Fibroblast of lung (primary cell): ENCODE results near the gene PER1. TPM values are rescaled to one million over a fixed set of nuclear protein-coding genes. Genes with fewer than 3 reads are reported as not detected.
"Not testable (repeated sequence)": the region's sequence is repeated elsewhere in the genome, so short reads cannot be mapped to it uniquely, and the experiment has no call there.

ENCODE experiments used
- DNase-seq, 2 donors: peaks; one replicate each; pipeline versions ENCODE4 v3.0.0 to v3.0.0-alpha.2; 2010; ENCODE audit warnings: low read depth in 2 of 2
- H2AFZ ChIP-seq: 2 replicates; pipeline ENCODE4 v1.5.1; 2012; ENCODE audit warnings: low read length, control low read depth, inconsistent platforms
- H3K27ac ChIP-seq: 2 replicates; pipeline ENCODE4 v1.5.1; 2011; ENCODE audit warnings: low read length, control low read depth; ENCODE audit not compliant: insufficient read depth
- H3K27me3 ChIP-seq: 2 replicates; pipeline ENCODE4 v1.5.1; 2011; ENCODE audit warnings: mild to moderate bottlenecking, low read length; ENCODE audit not compliant: control insufficient read depth, insufficient read depth
- H3K36me3 ChIP-seq: 2 replicates; pipeline ENCODE4 v1.5.1; 2011; ENCODE audit warnings: low read length; ENCODE audit not compliant: control insufficient read depth, insufficient read depth
- H3K4me1 ChIP-seq: 2 replicates; pipeline ENCODE4 v1.5.1; 2011; ENCODE audit warnings: low read length; ENCODE audit not compliant: control insufficient read depth, insufficient read depth; ENCODE audit errors: extremely low read depth
- H3K4me2 ChIP-seq: 2 replicates; pipeline ENCODE4 v1.5.1; 2011; ENCODE audit warnings: low read length, control low read depth; ENCODE audit not compliant: insufficient read depth; ENCODE audit errors: extremely low read depth
- H3K4me3 ChIP-seq, 4 experiments: fragments of 200-600 bp in 1 of 4; sonication (generic) in 1 of 4; replicated peaks in 1 of 4; 2 replicates each; pipeline ENCODE4 v1.5.1; 2011 to 2016; ENCODE audit warnings: low read length in 4 of 4, low read depth in 3 of 4, mild to moderate bottlenecking in 3 of 4, control low read depth in 2 of 4, inconsistent platforms in 1 of 4, mixed read lengths in 1 of 4; ENCODE audit not compliant: insufficient read depth in 1 of 4; ENCODE audit errors: control extremely low read depth in 1 of 4
- H3K79me2 ChIP-seq: 2 replicates; pipeline ENCODE4 v1.5.1; 2012; ENCODE audit warnings: mild to moderate bottlenecking, low read length, inconsistent platforms; ENCODE audit not compliant: control insufficient read depth, insufficient read depth
- H3K9ac ChIP-seq: 2 replicates; pipeline ENCODE4 v1.5.1; 2011; ENCODE audit warnings: mild to moderate bottlenecking, low read length, control low read depth; ENCODE audit not compliant: insufficient read depth
- H3K9me3 ChIP-seq: 2 replicates; pipeline ENCODE4 v1.5.1; 2012; ENCODE audit warnings: low read depth, low read length; ENCODE audit not compliant: control insufficient read depth, insufficient read depth
- H4K20me1 ChIP-seq: 2 replicates; pipeline ENCODE4 v1.5.1; 2011; ENCODE audit warnings: low read length; ENCODE audit not compliant: control insufficient read depth, insufficient read depth; ENCODE audit errors: extremely low read depth
- EZH2 ChIP-seq: IDR thresholded peaks from 2 replicates; pipeline ENCODE4 v1.5.1; 2012; ENCODE audit warnings: low read length, control low read depth, mild to moderate bottlenecking; ENCODE audit errors: missing control alignments
- polyA plus RNA-seq, 2 donors: library from polyadenylated mRNA; depleted of rRNA in 1 of 2; stranded (reverse) in 1 of 2; unstranded in 1 of 2; fragments of >200 nt; gene quantifications; 2 replicates each; pipeline ENCODE4 v1.2.1, GENCODE V29; 2011 to 2012; ENCODE audit warnings: missing spikeins in 1 of 2
- total RNA-seq: library from RNA; depleted of rRNA; stranded (reverse); fragments of >200 nt; gene quantifications from 2 replicates; pipeline ENCODE4 v1.2.1, GENCODE V29; 2014
- TF ChIP-seq, protein P1 (sequence below), 2 donors: IDR thresholded peaks in 1 of 2; conservative IDR thresholded peaks in 1 of 2; 1 replicate in 1 of 2; 2 replicates in 1 of 2; pipeline ENCODE4 v1.5.1; 2011 to 2012; ENCODE audit warnings: low read length in 2 of 2, control low read depth in 1 of 2, inconsistent platforms in 1 of 2, low read depth in 1 of 2, mild to moderate bottlenecking in 1 of 2

The PER1 gene
- total and polyA plus RNA-seq, 2 donors (not counting 1 experiment from before 2014, with no cell fraction given), result 2.5 to 6.9 TPM

DNA sequence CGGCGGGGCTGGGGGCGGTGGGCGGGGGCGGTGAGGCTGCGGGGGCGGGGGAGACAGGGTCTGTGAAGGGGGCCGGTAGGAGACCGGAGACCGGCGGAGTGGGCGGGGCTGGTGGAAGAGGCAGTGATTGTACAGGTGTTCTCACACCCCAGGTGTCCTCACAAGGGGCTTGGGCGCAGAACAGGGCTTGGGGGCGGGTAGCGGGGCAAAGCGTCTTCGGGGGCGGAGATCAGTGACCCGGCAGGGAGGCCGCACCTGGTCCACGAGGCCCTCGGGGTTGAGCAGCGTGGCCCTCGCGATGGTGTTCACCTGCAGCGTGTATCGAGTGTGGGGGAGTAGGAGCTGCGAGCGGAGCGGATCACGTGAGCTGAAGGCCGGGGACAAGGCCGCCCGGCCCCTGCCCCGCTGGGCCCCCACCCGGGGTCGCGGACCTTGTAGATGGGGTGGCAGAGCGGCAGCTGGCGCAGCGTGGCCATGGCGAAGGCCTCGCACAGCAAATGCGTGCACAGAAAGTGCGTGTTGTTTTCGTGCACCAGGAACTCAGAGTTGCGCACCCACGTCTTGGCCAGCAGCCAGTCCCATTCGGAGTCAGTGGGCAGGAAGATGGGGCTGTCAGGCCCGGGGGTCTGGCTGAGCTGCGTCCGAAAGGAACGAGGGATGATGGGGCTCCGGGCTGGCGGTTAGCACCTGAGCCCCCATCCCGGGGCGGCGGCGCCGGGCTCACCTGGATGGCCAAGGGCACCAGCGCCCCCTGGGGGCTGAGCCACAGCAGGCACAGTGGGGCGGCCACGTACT, 42.3 kb downstream of the PER1 start:
- peak overlapping the region in 1 of 4 experiments; percentile 10 for H3K4me3 ChIP-seq
- no peaks in the 10 kb centered on the region for H3K36me3 ChIP-seq
- no peak overlapping the region for H3K27ac ChIP-seq
- H3K4me2 ChIP-seq, result peak overlapping the region; percentile 25
- H3K9me3 ChIP-seq, result no peaks in the 10 kb centered on the region
- DNase-seq, result peak; percentile 11 to 14
- peaks cover 40% of the 10 kb centered on the region for H3K27me3 ChIP-seq
- no peaks in the 10 kb centered on the region for H4K20me1 ChIP-seq
- no peak overlapping the region for H2AFZ ChIP-seq
- H3K4me1 ChIP-seq, result no peaks in the 10 kb centered on the region
- no peaks in the 10 kb centered on the region for H3K79me2 ChIP-seq
- peak; percentile 73 for TF ChIP-seq EZH2
- TF ChIP-seq, protein P1, sequence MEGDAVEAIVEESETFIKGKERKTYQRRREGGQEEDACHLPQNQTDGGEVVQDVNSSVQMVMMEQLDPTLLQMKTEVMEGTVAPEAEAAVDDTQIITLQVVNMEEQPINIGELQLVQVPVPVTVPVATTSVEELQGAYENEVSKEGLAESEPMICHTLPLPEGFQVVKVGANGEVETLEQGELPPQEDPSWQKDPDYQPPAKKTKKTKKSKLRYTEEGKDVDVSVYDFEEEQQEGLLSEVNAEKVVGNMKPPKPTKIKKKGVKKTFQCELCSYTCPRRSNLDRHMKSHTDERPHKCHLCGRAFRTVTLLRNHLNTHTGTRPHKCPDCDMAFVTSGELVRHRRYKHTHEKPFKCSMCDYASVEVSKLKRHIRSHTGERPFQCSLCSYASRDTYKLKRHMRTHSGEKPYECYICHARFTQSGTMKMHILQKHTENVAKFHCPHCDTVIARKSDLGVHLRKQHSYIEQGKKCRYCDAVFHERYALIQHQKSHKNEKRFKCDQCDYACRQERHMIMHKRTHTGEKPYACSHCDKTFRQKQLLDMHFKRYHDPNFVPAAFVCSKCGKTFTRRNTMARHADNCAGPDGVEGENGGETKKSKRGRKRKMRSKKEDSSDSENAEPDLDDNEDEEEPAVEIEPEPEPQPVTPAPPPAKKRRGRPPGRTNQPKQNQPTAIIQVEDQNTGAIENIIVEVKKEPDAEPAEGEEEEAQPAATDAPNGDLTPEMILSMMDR (conservative IDR thresholded peaks at IDR 0.05 in 1 of 2, IDR thresholded peaks at IDR 0.05 in 1 of 2; ENCODE audit: low read depth in 1 of 2, low read length in 2 of 2), result peak; percentile 41 to 67
- H3K9ac ChIP-seq, result no peak overlapping the region

DNA sequence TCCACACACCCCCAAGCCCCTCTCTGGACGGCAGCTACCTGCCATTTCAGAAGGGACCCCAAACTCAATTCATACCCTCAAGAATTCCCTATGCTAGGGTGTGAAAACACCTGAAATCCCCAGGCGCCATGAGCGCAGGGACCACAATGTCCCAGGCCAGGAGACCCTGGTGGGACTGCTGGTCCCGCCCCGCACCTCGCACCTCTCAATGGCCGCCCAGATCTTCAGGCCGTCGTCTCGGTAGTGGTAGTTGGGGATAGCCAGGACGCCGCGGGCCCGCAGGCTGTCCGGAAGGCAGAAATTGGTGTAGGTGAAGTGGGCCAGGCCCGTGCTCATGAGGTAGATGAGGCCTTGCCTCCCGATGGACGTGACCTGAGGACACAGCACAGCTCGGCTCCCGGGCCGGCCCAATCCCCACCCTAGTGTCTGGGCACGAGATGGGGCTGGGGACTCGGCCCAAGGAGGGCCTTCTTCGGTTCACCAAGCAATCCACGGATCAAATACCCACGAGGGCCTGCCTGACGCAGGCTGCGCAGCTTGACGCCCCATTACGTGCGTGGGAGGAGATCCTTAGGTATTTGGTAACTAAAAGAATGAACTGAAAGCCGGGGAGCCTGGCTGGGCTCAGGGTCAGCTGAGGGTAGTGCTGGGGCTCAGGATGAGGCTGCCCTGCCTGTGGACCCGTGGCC, 43.1 kb downstream of the PER1 start:
- H3K27ac ChIP-seq, result no peak overlapping the region
- H3K9me3 ChIP-seq, result no peaks in the 10 kb centered on the region
- no peaks in the 10 kb centered on the region for H4K20me1 ChIP-seq
- no peak overlapping the region for H3K9ac ChIP-seq
- no peak overlapping the region for H3K4me2 ChIP-seq
- H2AFZ ChIP-seq, result no peak overlapping the region
- H3K79me2 ChIP-seq, result no peaks in the 10 kb centered on the region
- no peak for DNase-seq
- no peaks in the 10 kb centered on the region for H3K4me1 ChIP-seq
- TF ChIP-seq, protein P1 (conservative IDR thresholded peaks at IDR 0.05 in 1 of 2, IDR thresholded peaks at IDR 0.05 in 1 of 2; ENCODE audit: low read depth in 1 of 2, low read length in 2 of 2), result no peak
- no peak for TF ChIP-seq EZH2
- peaks cover 33% of the 10 kb centered on the region for H3K27me3 ChIP-seq
- H3K36me3 ChIP-seq, result no peaks in the 10 kb centered on the region
- H3K4me3 ChIP-seq, result no peak overlapping the region

DNA sequence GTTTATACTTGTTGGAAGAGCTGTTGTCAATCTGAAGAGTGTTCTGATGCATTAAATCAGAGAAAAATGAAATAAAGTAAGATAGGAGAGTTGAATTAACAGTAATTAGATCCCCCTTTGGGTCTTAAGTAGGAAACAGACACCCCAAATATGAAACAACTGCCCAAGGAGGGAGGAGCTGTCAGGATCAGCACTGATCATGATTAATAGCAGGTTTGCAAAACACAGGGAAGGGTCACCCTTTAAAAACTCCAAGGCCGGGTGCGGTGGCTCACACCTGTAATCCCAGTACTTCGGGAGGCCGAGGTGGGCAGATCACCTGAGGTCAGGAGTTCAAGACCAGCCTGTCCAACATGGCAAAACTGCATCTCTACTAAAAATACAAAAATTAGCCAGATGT, 45.2 kb downstream of the PER1 start:
- not testable (repeated sequence) for DNase-seq, H3K4me3 ChIP-seq, H3K36me3 ChIP-seq, H4K20me1 ChIP-seq, H3K9me3 ChIP-seq, H3K27ac ChIP-seq, H3K4me1 ChIP-seq, H2AFZ ChIP-seq, H3K4me2 ChIP-seq, H3K9ac ChIP-seq, H3K79me2 ChIP-seq
- H3K27me3 ChIP-seq, result peaks cover 23% of the 10 kb centered on the region
